Ishikawa (cell line): Measurements from ENCODE around the gene CSPG4.

Experiments
- CEBPB ChIP-seq: IDR thresholded peaks from 2 replicates; pipeline ENCODE4 v1.6.1; 2012
- CREB1 ChIP-seq: IDR thresholded peaks from 2 replicates; pipeline ENCODE4 v1.6.1; 2012; ENCODE audit warnings: low read depth
- EGR1 ChIP-seq: IDR thresholded peaks from 2 replicates; pipeline ENCODE4 v1.6.1; 2012
- EP300 ChIP-seq: IDR thresholded peaks from 2 replicates; pipeline ENCODE4 v1.6.1; 2012; ENCODE audit warnings: borderline replicate concordance
- FOXM1 ChIP-seq: IDR thresholded peaks from 2 replicates; pipeline ENCODE4 v1.6.1; 2012; ENCODE audit warnings: low read depth, borderline replicate concordance
- MAX ChIP-seq: IDR thresholded peaks from 2 replicates; pipeline ENCODE4 v1.6.1; 2012
- NFIC ChIP-seq: IDR thresholded peaks from 2 replicates; pipeline ENCODE4 v1.6.1; 2012
- RAD21 ChIP-seq: IDR thresholded peaks from 2 replicates; pipeline ENCODE4 v1.6.1; 2012; ENCODE audit warnings: low read depth
- REST ChIP-seq: IDR thresholded peaks from 2 replicates; pipeline ENCODE4 v1.6.1; 2012; ENCODE audit warnings: low read depth, mild to moderate bottlenecking
- TAF1 ChIP-seq: IDR thresholded peaks from 2 replicates; pipeline ENCODE4 v1.6.1; 2012; ENCODE audit warnings: low read depth, mild to moderate bottlenecking
- TCF12 ChIP-seq: IDR thresholded peaks from 2 replicates; pipeline ENCODE4 v1.6.1; 2012; ENCODE audit warnings: low read depth
- TEAD4 ChIP-seq: IDR thresholded peaks from 2 replicates; pipeline ENCODE4 v1.6.1; 2012
- USF1 ChIP-seq: IDR thresholded peaks from 2 replicates; pipeline ENCODE4 v1.6.1; 2012
- YY1 ChIP-seq: IDR thresholded peaks from 2 replicates; pipeline ENCODE4 v1.6.1; 2012; ENCODE audit warnings: low read depth
- ZBTB7A ChIP-seq: IDR thresholded peaks from 2 replicates; pipeline ENCODE4 v1.6.1; 2012; ENCODE audit warnings: low read depth

Gene CSPG4

GRCh38 chr15:75640483-75641178, 72.0 kb downstream of the CSPG4 start:
- TF ChIP-seq MAX, result no peak
- no peak for TF ChIP-seq TAF1
- peak; percentile 58 for TF ChIP-seq RAD21
- TF ChIP-seq ZBTB7A, result no peak
- TF ChIP-seq TEAD4, result no peak

- TF ChIP-seq EP300 (peak; percentile 26; the same call in 1 of the 2 replicates), TCF12 (peak; percentile 38; the same call in 1 of the 2 replicates), USF1 (no peak), NFIC (peak; percentile 73), MAX (peak; percentile 95), TEAD4 (peak; percentile 55; the same call in 1 of the 2 replicates), CEBPB (no peak), TAF1 (peak; percentile 92), FOXM1 (no peak; the same call in 1 of the 2 replicates), YY1 (peak; percentile 91), ZBTB7A (no peak), REST (0 out of 2 replicates have a peak, but pooled peaks have one; percentile 32), CREB1 (no peak), EGR1 (peak; percentile 61; the same call in 1 of the 2 replicates), RAD21 (no peak)
These were observed 72.8 kb downstream of the CSPG4 start, which contains the start of gene IMP3 for GRCh38 chr15:75639709-75640482. IMP3 (minus strand) TSS chr15:75640224; CDS start chr15:75640168, 56 bp downstream.

- TF ChIP-seq USF1, result 0 out of 2 replicates have a peak, but pooled peaks have one; percentile 22
- no peak for TF ChIP-seq REST
These were observed 73.4 kb downstream of the CSPG4 start for GRCh38 chr15:75639191-75639708.

GRCh38 chr15:75637245-75638009, 75.2 kb downstream of the CSPG4 start:
- TF ChIP-seq RAD21 (no peak), MAX (no peak), CREB1 (no peak), EP300 (no peak), REST (no peak)
